Ovary (tissue), 3 donors: ENCODE measurements around the gene UCKL1.

Source experiments
- POLR2A ChIP-seq: fragments of 450-650 bp; IDR thresholded peaks from one replicate; pipeline ENCODE4 v1.6.1; 2017; ENCODE audit warnings: antibody characterized with exemption, mild to moderate bottlenecking, moderate library complexity
- TF ChIP-seq, protein P1 (sequence below), 3 donors: fragments of 450-650 bp in 2 of 3; fragments of 200-600 bp in 1 of 3; IDR thresholded peaks; one replicate each; pipeline versions ENCODE4 v1.5.1 to v1.8.0; 2016 to 2022; ENCODE audit warnings: antibody characterized with exemption in 3 of 3, mild to moderate bottlenecking in 1 of 3
- donor health status: DM: no; HTN: no; CAD: no.

DNA sequence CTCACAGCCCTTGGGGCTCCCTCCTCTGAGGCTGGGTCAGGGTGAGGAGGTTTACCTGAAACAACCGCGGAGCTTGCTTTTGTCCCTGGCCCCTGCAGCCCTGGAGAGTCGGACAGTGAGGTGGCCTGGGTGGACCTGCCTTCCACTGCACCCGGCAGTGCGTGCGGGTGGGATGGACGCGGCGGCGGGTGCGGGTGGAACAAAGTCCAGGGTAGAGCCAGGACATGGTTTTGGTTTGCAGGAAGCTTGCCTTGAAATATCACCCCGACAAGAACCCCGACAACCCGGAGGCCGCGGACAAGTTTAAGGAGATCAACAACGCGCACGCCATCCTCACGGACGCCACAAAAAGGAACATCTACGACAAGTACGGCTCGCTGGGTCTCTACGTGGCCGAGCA lies 27.1 kb downstream of the UCKL1 start:
- TF ChIP-seq, protein P1, sequence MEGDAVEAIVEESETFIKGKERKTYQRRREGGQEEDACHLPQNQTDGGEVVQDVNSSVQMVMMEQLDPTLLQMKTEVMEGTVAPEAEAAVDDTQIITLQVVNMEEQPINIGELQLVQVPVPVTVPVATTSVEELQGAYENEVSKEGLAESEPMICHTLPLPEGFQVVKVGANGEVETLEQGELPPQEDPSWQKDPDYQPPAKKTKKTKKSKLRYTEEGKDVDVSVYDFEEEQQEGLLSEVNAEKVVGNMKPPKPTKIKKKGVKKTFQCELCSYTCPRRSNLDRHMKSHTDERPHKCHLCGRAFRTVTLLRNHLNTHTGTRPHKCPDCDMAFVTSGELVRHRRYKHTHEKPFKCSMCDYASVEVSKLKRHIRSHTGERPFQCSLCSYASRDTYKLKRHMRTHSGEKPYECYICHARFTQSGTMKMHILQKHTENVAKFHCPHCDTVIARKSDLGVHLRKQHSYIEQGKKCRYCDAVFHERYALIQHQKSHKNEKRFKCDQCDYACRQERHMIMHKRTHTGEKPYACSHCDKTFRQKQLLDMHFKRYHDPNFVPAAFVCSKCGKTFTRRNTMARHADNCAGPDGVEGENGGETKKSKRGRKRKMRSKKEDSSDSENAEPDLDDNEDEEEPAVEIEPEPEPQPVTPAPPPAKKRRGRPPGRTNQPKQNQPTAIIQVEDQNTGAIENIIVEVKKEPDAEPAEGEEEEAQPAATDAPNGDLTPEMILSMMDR (IDR thresholded peaks at IDR 0.05) = no peak
- TF ChIP-seq POLR2A = no peak
